T-helper 2 cell (primary cell): ENCODE measurements around the gene CUX1.
"Not testable (repeated sequence)": the region's sequence is repeated elsewhere in the genome, so short reads cannot be mapped to it uniquely, and the experiment has no call there.

Experiments used
- DNase-seq, 5 experiments: peaks; one replicate each; pipeline versions ENCODE4 v3.0.0 to v3.0.0-alpha.2; 2012 to 2022

The CUX1 gene

DNA sequence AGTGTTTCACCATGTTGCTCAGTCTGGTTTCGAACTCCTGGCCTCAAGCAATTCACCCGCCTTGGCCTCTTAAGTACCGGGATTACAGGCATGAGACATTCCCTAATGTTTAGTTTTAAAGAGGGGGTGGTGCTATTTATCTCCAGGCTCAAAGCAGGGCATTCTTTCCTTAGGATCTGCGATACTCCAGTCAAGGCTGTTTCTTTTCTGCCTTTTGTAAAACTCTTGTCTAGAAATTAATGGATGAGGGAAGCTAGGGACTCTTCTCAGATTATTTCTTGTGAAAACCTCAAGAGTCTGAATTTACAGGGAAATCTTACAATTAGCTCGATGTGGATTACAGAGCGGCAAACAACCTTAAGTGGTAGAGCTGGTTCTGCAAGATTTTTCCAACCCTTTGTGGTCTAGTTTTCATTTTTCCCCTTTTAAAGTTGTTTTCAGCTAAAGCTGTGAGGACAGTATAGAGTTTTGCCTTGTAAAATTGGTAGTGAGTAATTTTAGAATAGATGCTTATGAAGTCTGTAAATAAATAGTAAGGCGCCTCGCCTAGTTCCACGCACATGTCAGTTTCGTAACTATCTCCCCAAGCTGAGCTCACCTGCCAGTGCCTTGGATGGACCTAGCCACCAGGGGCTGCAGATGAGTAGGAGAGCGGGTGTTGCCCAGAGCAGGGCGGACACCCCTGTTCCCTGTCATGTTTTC, 53.1 kb downstream of the CUX1 start:
- no peak for DNase-seq

DNA sequence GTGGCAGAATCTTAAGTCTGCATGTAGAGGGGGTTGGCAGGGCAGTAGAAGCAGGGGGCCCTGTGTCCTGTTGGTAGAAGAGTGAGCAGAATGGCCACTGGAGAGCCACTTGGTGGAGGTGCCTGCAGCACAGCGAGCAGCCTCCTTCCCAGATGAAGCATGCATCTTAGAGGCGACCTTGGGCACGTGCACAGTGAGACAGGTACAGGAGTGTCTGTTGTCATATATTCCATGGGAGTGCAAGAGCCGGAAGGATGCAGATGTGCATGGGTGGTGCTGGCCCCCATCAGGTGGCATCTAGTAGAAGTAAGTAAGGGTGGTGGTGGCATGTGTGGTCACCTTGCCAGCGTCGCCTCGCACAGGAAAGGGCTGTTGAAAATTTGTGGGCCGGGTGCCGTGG, 53.9 kb downstream of the CUX1 start:
- DNase-seq: no peak

DNA sequence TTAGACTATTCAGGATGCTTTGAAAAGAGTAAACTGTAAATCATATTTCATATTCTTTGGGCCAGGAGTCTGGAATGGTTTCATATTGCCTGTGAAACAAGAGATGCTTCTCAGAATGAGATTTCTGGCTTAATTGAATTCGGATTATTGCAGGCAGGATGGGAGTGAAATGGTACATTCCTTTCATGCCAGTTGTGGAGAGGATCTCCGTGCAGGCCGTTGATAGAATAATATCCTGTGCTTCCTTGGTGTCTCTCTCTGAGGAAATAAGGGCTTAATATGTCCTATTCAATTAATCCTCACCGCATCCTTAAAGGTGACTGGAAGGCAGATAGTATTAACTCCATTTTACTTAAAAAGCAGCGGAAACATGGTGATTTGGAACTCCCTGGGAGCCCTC, 56.6 kb downstream of the CUX1 start:
- no peak for DNase-seq

DNA sequence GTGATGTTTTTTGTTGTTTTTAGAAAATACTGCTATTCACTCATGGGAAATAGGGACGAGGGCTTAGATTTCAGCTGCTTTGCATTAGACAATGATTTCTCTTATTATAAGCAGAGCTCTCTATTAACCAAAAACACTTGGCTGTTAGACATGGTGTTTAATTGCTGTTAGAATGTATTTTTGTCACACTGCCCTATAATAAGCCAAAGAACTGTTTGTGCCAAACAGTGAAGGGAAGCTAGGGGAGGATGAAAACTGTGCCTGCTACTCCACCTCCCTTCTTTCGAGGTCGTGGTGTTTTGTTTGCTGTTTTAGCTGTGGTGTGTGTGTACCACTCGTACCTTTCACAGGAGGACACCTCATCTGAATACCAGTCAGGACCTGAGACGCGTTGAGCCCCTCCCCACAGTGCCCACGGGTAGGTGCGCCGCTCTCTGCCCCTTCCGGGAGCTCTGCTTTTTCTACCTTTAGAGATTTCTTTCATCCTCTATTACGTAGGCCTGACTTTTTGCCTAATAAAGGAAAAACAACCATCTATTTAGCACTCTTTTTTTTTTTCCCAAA, 57.9 kb downstream of the CUX1 start:
- DNase-seq: no peak

GRCh38 chr7:101877882-101878591, 60.6 kb downstream of the CUX1 start:
- DNase-seq: no peak

GRCh38 chr7:101878938-101879337, 61.5 kb downstream of the CUX1 start:
- no peak for DNase-seq

DNA sequence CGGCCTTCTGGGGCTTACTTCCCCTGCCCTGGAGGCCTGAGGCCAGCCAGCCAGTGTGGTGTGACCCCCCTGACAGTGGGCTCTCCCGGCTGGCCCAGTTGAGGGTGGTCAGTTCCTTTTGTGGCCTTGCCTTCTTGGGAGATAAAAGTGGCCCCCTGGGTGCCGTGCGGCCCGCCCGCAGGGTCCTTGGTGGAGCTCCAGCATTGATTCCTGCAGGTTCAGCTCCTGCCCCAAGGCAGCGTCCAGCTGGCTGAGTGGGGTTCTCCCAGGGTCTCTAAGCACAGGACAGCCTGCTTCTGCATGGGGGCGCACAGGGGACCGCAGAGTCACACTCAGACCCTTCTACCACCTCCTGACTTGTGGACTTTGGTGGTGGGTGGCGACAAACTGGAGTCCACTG, 62.1 kb downstream of the CUX1 start:
- DNase-seq: no peak

DNA sequence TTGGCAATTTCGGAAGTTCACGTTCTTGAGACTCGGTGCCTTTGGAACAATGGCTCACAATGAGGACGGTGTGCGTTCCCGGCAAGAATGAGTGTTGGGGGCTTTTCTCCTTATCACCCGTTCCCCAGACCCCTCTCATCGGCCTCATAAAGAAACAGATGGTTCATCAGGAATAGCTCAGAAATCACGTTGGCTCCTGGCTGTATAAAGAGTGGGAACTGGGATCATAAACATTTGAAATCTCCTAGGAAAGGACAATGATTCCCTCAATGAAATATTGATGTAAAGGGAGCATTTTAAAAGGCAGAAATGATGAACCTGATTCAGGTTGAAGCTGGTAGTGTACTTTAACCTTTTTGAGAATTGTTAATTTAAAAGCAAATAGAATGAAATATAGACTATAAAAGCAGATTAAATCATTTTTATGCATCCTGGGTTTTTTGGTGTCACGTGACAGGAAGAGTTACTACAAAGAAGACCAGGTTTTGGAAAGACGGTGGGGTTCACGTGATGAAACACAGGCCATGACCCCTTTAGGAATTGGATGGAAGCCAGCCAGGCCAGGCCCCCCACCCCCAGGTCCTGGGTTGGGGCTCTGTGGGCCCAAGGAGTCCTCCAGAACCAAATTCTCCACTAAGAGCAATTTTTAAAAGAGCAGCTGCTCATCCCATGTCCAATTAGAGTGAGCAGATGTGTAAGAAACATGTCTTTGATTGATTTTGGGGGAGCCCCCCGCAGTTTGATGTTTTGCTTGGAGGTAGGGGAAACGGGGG, 63.0 kb downstream of the CUX1 start:
- no peak for DNase-seq

DNA sequence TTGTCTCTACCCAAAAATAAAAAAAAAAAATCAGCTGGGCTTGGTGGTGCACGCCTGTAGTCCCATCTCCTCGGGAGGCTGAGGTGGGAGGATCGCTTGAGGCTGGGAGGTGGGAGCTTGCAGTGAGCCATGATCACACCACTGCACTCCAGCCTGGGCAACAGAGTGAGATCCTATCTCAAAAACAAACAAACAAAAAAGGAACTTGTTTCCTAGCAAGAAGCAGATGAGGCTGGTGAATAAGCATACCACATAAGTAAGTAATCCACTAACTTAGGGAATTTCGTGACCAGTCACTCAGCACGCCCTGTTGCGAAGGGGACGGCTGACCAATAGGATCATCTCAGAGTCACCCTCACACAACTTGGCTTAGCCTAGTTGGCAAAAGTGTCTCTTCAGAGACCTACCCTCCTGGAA, 64.6 kb downstream of the CUX1 start:
- no peak for DNase-seq

- no peak for DNase-seq
Measured at GRCh38 chr7:101882595-101883564, 65.5 kb downstream of the CUX1 start.

GRCh38 chr7:101884671-101885596, 67.5 kb downstream of the CUX1 start:
- DNase-seq: no peak

GRCh38 chr7:101885597-101885955, 68.2 kb downstream of the CUX1 start:
- no peak for DNase-seq

DNA sequence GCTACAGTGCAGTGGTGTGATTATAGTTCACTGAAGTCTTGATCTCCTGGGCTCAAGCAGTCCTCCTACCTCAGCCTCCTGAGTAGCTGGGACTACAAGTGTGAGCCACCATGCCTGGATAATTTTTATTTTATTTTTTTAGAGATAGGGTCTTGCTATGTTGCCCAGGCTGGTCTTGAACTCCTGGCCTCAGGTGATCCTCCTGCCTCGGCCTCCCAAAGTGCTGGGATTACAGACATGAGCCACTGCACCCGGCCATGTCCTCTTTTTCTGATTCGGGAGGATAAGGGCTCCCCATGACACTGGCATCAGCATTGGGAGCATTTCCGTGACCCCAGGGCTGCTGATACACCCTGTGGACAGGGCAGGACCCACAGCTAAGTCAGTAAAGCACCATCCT, 69.9 kb downstream of the CUX1 start:
- not testable (repeated sequence) for DNase-seq

GRCh38 chr7:101888564-101888963, 71.1 kb downstream of the CUX1 start:
- not testable (repeated sequence) for DNase-seq

- no peak for DNase-seq
Measured at GRCh38 chr7:101890749-101891523, 73.5 kb downstream of the CUX1 start.

DNA sequence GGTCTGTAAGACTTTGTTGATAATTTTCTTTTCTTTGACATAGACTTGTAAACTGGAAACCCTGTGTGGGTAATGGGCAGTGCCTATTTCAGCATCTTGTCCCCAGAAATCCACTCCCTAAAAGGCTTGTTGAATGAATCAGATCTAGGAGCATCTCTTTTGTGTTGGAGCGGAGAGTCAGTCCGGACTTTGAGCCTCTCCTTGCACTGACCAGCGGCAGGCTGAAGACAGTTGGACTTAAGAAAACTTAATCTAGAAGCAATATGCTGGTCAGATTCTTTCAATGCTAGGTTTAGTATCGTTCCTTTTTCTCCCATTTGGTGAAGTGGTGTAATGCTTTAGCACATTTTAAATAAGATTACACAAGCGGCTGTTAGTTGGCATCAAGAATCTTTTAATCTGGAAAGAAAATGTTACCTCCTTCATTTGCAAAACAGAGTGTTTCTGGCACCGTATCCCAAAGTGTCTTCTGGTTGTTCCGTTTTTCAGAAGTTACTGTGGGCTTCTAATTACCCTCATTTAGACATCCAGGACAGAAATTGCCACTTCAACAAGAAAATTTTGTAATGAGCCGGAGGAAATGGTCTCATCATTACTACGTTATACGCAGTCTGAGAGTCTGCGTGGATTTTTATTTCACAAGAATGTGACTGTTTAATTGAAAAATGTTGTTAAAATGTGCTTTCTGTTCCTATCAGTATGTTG, 74.7 kb downstream of the CUX1 start:
- DNase-seq: no peak

DNA sequence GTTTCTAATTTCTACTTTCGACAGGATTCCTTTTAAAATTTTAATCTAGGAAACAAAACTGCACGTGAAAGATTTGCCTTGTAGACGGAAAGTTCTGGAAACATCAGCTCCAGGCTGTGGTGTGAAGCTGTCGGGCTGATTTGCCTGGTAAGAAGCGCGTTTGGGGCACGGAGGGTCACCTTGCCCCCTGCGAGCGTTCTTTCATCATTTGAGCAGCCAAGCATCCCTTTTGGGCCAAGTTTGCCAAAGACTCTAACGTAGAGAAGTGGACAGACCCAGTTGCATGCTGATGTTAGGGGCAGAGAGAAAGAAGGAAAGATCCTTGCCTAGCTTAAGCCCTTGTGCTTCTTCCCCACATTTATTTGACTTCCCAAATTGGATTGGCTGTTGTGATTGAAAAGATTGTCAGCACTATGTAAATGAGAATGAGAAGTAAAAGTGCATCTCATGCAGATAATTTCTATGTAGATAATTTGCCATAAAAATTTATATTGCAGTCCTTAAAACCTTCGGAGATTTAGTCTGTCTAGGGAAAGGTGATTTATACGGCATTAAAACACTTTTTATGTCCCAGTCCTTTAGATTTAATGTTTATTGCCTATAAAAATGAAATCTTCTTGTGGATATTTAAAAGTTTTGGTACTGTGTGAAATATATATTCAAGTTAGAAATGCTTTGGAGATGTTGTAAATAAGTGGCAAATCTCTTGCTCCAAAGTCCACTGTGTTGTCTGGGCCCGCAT, 76.1 kb downstream of the CUX1 start:
- no peak for DNase-seq

- DNase-seq: no peak
Measured at GRCh38 chr7:101896316-101896715, 78.9 kb downstream of the CUX1 start.

DNA sequence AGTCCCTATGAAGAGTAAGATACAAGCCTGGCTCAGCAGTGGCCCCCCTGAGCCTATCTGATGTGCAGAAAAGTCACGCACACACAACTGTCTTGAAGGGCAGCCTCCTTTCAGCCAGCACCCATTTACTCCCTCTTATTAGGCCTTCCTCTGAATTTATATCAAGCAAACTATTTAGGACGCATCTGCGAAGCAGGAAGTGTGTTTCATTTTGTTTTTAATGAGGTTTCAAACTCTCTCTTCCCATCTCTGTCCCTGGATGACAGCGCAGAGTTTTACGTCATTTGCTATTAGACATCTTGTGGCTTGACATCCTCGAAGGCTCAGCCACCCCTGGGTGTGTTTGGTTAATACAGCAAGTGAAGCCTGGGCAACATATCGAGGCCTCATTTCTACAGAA, 79.5 kb downstream of the CUX1 start:
- no peak for DNase-seq
